OCI-LY3 (cell line): ENCODE data around the gene EIF4G3.

ENCODE experiments used
- H2AFZ ChIP-seq: fragments of 200-600, 300-600 bp; shearing (Covaris generic); 2 replicates; pipeline ENCODE4 v1.6.0; 2014; ENCODE audit warnings: antibody characterized with exemption, low read depth, low read length
- H3K27ac ChIP-seq: fragments of 200-600, 300-600 bp; sonication (generic); 2 replicates; pipeline ENCODE4 v1.5.1; 2014; ENCODE audit warnings: mild to moderate bottlenecking, low read length, moderate library complexity, mixed read lengths
- H3K27me3 ChIP-seq: fragments of 200-600, 300-600 bp; sonication (generic); 2 replicates; pipeline ENCODE4 v1.6.1; 2014; ENCODE audit warnings: low read depth, low read length, mixed read lengths
- H3K36me3 ChIP-seq: fragments of 200-600, 300-600 bp; sonication (generic); replicated peaks from 2 replicates; pipeline ENCODE3; 2014; ENCODE audit warnings: low read depth, low read length, mixed read lengths
- H3K4me1 ChIP-seq: fragments of 300-600, 200-600 bp; sonication (generic); 2 replicates; pipeline ENCODE4 v1.6.1; 2014; ENCODE audit warnings: low read length, mixed read lengths
- H3K4me2 ChIP-seq: fragments of 200-600, 300-600 bp; sonication (generic); 2 replicates; pipeline ENCODE4 v1.6.1; 2014; ENCODE audit warnings: low read length, mixed read lengths
- H3K4me3 ChIP-seq: fragments of 300-600, 200-600 bp; sonication (generic); 2 replicates; pipeline ENCODE4 v1.5.1; 2014; ENCODE audit warnings: antibody characterized with exemption, mild to moderate bottlenecking, low read length, moderate library complexity
- H3K79me2 ChIP-seq: fragments of 300-600, 200-600 bp; shearing (Covaris generic); 2 replicates; pipeline ENCODE4 v1.6.1; 2014; ENCODE audit warnings: mild to moderate bottlenecking, low read length, mixed read lengths
- H3K9ac ChIP-seq: fragments of 300-600, 200-600 bp; shearing (Covaris generic); 2 replicates; pipeline ENCODE4 v1.6.0; 2014; ENCODE audit warnings: mild to moderate bottlenecking, low read length, moderate library complexity
- H3K9me3 ChIP-seq: fragments of 200-600, 300-600 bp; shearing (Covaris generic); 2 replicates; pipeline ENCODE4 v1.6.1; 2014; ENCODE audit warnings: low read length, mixed read lengths; ENCODE audit not compliant: insufficient read depth
- H4K20me1 ChIP-seq: fragments of 200-600, 300-600 bp; sonication (generic); 2 replicates; pipeline ENCODE4 v1.6.1; 2016; ENCODE audit warnings: low read length, mixed read lengths; ENCODE audit not compliant: insufficient read depth
- CTCF ChIP-seq: fragments of 200-600, 300-600 bp; sonication (generic); IDR thresholded peaks from 2 replicates; pipeline ENCODE4 v1.5.1; 2014; ENCODE audit warnings: antibody characterized with exemption, low read length, low read depth
- EZH2phosphoT487 ChIP-seq: fragments of 200-600 bp; shearing (Covaris generic); IDR thresholded peaks from 2 replicates; pipeline ENCODE4 v1.6.1; 2018; ENCODE audit warnings: antibody characterized with exemption, mixed run types, low read depth

The EIF4G3 gene

GRCh38 chr1:20829946-20830345 lies 346.8 kb downstream of the EIF4G3 start:
- TF ChIP-seq EZH2phosphoT487, result no peak
- TF ChIP-seq CTCF, result no peak
- H3K4me1 ChIP-seq, result no peaks in the 10 kb centered on the region
- no peaks in the 10 kb centered on the region for H3K9me3 ChIP-seq
- no peaks in the 10 kb centered on the region for H4K20me1 ChIP-seq
- no peak overlapping the region for H2AFZ ChIP-seq
- H3K36me3 ChIP-seq, result no peaks in the 10 kb centered on the region
- H3K27ac ChIP-seq, result no peak overlapping the region
- no peak overlapping the region for H3K4me2 ChIP-seq
- H3K4me3 ChIP-seq, result no peak overlapping the region
- no peaks in the 10 kb centered on the region for H3K27me3 ChIP-seq
- H3K79me2 ChIP-seq, result no peaks in the 10 kb centered on the region
- H3K9ac ChIP-seq, result no peak overlapping the region

GRCh38 chr1:20829531-20829930 lies 347.2 kb downstream of the EIF4G3 start:
- H3K4me2 ChIP-seq, result no peak overlapping the region
- no peak overlapping the region for H3K4me3 ChIP-seq
- H3K9ac ChIP-seq, result no peak overlapping the region
- TF ChIP-seq EZH2phosphoT487 (no peak), CTCF (no peak)
- no peaks in the 10 kb centered on the region for H3K79me2 ChIP-seq
- H3K27ac ChIP-seq, result no peak overlapping the region
- H3K4me1 ChIP-seq, result no peaks in the 10 kb centered on the region
- no peaks in the 10 kb centered on the region for H3K27me3 ChIP-seq
- no peaks in the 10 kb centered on the region for H3K36me3 ChIP-seq
- H3K9me3 ChIP-seq, result no peaks in the 10 kb centered on the region
- no peak overlapping the region for H2AFZ ChIP-seq
- H4K20me1 ChIP-seq, result no peaks in the 10 kb centered on the region

- Histone ChIP-seq H3K36me3 (no peaks in the 10 kb centered on the region), H4K20me1 (no peaks in the 10 kb centered on the region), H3K9me3 (no peaks in the 10 kb centered on the region), H3K79me2 (no peaks in the 10 kb centered on the region), H3K4me2 (no peak overlapping the region), H3K4me3 (no peak overlapping the region), H3K27me3 (no peaks in the 10 kb centered on the region), H2AFZ (no peak overlapping the region), H3K27ac (no peak overlapping the region), H3K9ac (no peak overlapping the region), H3K4me1 (no peaks in the 10 kb centered on the region)
- TF ChIP-seq EZH2phosphoT487, result no peak
- no peak for TF ChIP-seq CTCF
These were observed 352.9 kb downstream of the EIF4G3 start for GRCh38 chr1:20823845-20824244.

GRCh38 chr1:20821466-20821865 lies 355.2 kb downstream of the EIF4G3 start:
- Histone ChIP-seq H3K4me3 (no peak overlapping the region), H3K27ac (no peak overlapping the region), H3K79me2 (no peaks in the 10 kb centered on the region), H4K20me1 (no peaks in the 10 kb centered on the region), H3K36me3 (no peaks in the 10 kb centered on the region), H3K4me2 (no peak overlapping the region), H2AFZ (no peak overlapping the region), H3K9ac (no peak overlapping the region), H3K27me3 (no peaks in the 10 kb centered on the region), H3K9me3 (no peaks in the 10 kb centered on the region), H3K4me1 (no peaks in the 10 kb centered on the region)
- no peak for TF ChIP-seq EZH2phosphoT487
- TF ChIP-seq CTCF, result no peak
